Effector memory CD4-positive, alpha-beta T cell (primary cell): ENCODE results near the gene MDP1.
"Not testable (repeated sequence)": the region's sequence is repeated elsewhere in the genome, so short reads cannot be mapped to it uniquely, and the experiment has no call there.

ENCODE experiments used
- DNase-seq, 3 donors: peaks; one replicate each; pipeline ENCODE4 v3.0.0-alpha.2; 2020
- H3K27ac ChIP-seq: 2 replicates; pipeline ENCODE4 v1.7.0; 2013; ENCODE audit warnings: mild to moderate bottlenecking, low read length, moderate library complexity; ENCODE audit not compliant: insufficient read depth, poor library complexity, severe bottlenecking
- H3K27me3 ChIP-seq: replicated peaks from 2 replicates; pipeline ENCODE4 v1.7.0; 2013; ENCODE audit warnings: mild to moderate bottlenecking, low read length; ENCODE audit not compliant: insufficient read depth, control insufficient read depth, poor library complexity, severe bottlenecking
- H3K36me3 ChIP-seq: 2 replicates; pipeline ENCODE4 v1.7.0; 2013; ENCODE audit warnings: mild to moderate bottlenecking, low read length, moderate library complexity; ENCODE audit not compliant: control insufficient read depth, insufficient read depth
- H3K4me1 ChIP-seq: 2 replicates; pipeline ENCODE4 v1.7.0; 2013; ENCODE audit warnings: low read length, mild to moderate bottlenecking; ENCODE audit not compliant: control insufficient read depth, insufficient read depth, poor library complexity, severe bottlenecking
- H3K4me3 ChIP-seq: 2 replicates; pipeline ENCODE4 v1.7.0; 2013; ENCODE audit warnings: low read length, low read depth, mild to moderate bottlenecking; ENCODE audit not compliant: insufficient read depth, poor library complexity, severe bottlenecking
- H3K9me3 ChIP-seq: 2 replicates; pipeline ENCODE4 v1.7.0; 2013; ENCODE audit warnings: mild to moderate bottlenecking, low read length, moderate library complexity; ENCODE audit not compliant: control insufficient read depth

Gene MDP1

GRCh38 chr14:24250354-24250753 is 34.5 kb upstream of the MDP1 start:
- Histone ChIP-seq H3K27me3 (no peaks in the 10 kb centered on the region), H3K9me3 (no peaks in the 10 kb centered on the region), H3K4me1 (no peaks in the 10 kb centered on the region), H3K36me3 (peaks cover 4% of the 10 kb centered on the region), H3K27ac (no peak overlapping the region), H3K4me3 (no peak overlapping the region)
- DNase-seq, result no peak

GRCh38 chr14:24249230-24250021 is 33.6 kb upstream of the MDP1 start:
- no peak for DNase-seq
- H3K9me3 ChIP-seq, result no peaks in the 10 kb centered on the region
- H3K27me3 ChIP-seq, result no peaks in the 10 kb centered on the region
- H3K4me3 ChIP-seq, result no peak overlapping the region
- no peak overlapping the region for H3K27ac ChIP-seq
- no peaks in the 10 kb centered on the region for H3K36me3 ChIP-seq
- no peaks in the 10 kb centered on the region for H3K4me1 ChIP-seq

- Histone ChIP-seq H3K36me3 (no peaks in the 10 kb centered on the region), H3K4me3 (no peak overlapping the region), H3K4me1 (peaks cover 11% of the 10 kb centered on the region), H3K27me3 (no peaks in the 10 kb centered on the region), H3K27ac (peak overlapping the region; percentile 44), H3K9me3 (no peaks in the 10 kb centered on the region)
- DNase-seq, result no peak
Observed at GRCh38 chr14:24247422-24247821, 31.6 kb upstream of the MDP1 start.

- peak overlapping the region; percentile 44 for H3K27ac ChIP-seq
- peak in 1 of 3 donors; percentile 5 for DNase-seq
- no peaks in the 10 kb centered on the region for H3K9me3 ChIP-seq
- H3K4me1 ChIP-seq, result peaks cover 13% of the 10 kb centered on the region
- H3K4me3 ChIP-seq, result no peak overlapping the region
- no peaks in the 10 kb centered on the region for H3K36me3 ChIP-seq
- H3K27me3 ChIP-seq, result no peaks in the 10 kb centered on the region
Observed at GRCh38 chr14:24246765-24247212, 30.9 kb upstream of the MDP1 start.

- not testable (repeated sequence) for H3K27ac ChIP-seq, H3K9me3 ChIP-seq, H3K4me3 ChIP-seq, DNase-seq, H3K36me3 ChIP-seq, H3K27me3 ChIP-seq
- peaks cover 27% of the 10 kb centered on the region for H3K4me1 ChIP-seq
Observed at GRCh38 chr14:24245350-24245749, 29.5 kb upstream of the MDP1 start.

- Histone ChIP-seq H3K27me3 (no peaks in the 10 kb centered on the region), H3K27ac (peak overlapping the region; percentile 99), H3K36me3 (peaks cover 25% of the 10 kb centered on the region), H3K4me1 (peaks cover 41% of the 10 kb centered on the region), H3K4me3 (peak overlapping the region; percentile 86), H3K9me3 (no peaks in the 10 kb centered on the region)
- peak in 1 of 3 donors; percentile 2 for DNase-seq
Observed at GRCh38 chr14:24243336-24243836, 27.5 kb upstream of the MDP1 start.

GRCh38 chr14:24241829-24242443 is 26.1 kb upstream of the MDP1 start:
- Histone ChIP-seq H3K36me3 (peaks cover 39% of the 10 kb centered on the region), H3K4me1 (peaks cover 41% of the 10 kb centered on the region), H3K27ac (peak overlapping the region; percentile 99), H3K4me3 (peak overlapping the region; percentile 86), H3K9me3 (no peaks in the 10 kb centered on the region), H3K27me3 (no peaks in the 10 kb centered on the region)
- peak; percentile 87 to 92 (median 89) for DNase-seq

- H3K27ac ChIP-seq, result peak overlapping the region; percentile 38
- peaks cover 54% of the 10 kb centered on the region for H3K36me3 ChIP-seq
- no peaks in the 10 kb centered on the region for H3K27me3 ChIP-seq
- no peak for DNase-seq
- no peaks in the 10 kb centered on the region for H3K9me3 ChIP-seq
- no peak overlapping the region for H3K4me3 ChIP-seq
- H3K4me1 ChIP-seq, result peaks cover 41% of the 10 kb centered on the region
Observed at GRCh38 chr14:24240110-24240918, 24.4 kb upstream of the MDP1 start.

- peaks cover 54% of the 10 kb centered on the region for H3K36me3 ChIP-seq
- H3K4me3 ChIP-seq, result no peak overlapping the region
- H3K27ac ChIP-seq, result no peak overlapping the region
- H3K4me1 ChIP-seq, result peaks cover 48% of the 10 kb centered on the region
- no peaks in the 10 kb centered on the region for H3K9me3 ChIP-seq
- no peak for DNase-seq
- no peaks in the 10 kb centered on the region for H3K27me3 ChIP-seq
Observed at GRCh38 chr14:24238527-24239037, 22.7 kb upstream of the MDP1 start.
